Measurements from ENCODE around the gene KCNK17. TPM values are rescaled to one million over a fixed set of nuclear protein-coding genes. Genes with fewer than 3 reads are reported as not detected.

Gene KCNK17
- total RNA-seq, 1 donor from 2014 or later: not detected

GRCh38 chr6:39350723-39351505, 36.7 kb upstream of the KCNK17 start:
- no peak for TF ChIP-seq EZH2 (IDR thresholded peaks at IDR 0.05; ENCODE audit: insufficient read depth, low read length)
- no peak for TF ChIP-seq CTCF (IDR thresholded peaks at IDR 0.05; ENCODE audit: insufficient read depth, low read depth, low read length)
- H3K9ac ChIP-seq (ENCODE audit: low read length): no peak overlapping the region
- H3K4me2 ChIP-seq (ENCODE audit: low read length): no peak overlapping the region
- H3K4me3 Mint-ChIP-seq (ENCODE audit: unreplicated experiment): no peak overlapping the region
- FAIRE-seq (no peak), DNase-seq (ENCODE audit: low read depth) (no peak)
- peaks cover 23% of the 10 kb centered on the region for H3K27me3 Mint-ChIP-seq (ENCODE audit: low read depth, unreplicated experiment)
- no peak overlapping the region for H2AFZ ChIP-seq (ENCODE audit: low read depth, low read length)
- H3K4me1 ChIP-seq (ENCODE audit: insufficient read depth, low read length): no peaks in the 10 kb centered on the region
- H3K9me3 ChIP-seq (ENCODE audit: insufficient read depth, low read depth, low read length): no peaks in the 10 kb centered on the region
- H3K36me3 ChIP-seq (ENCODE audit: insufficient read depth, low read length): no peaks in the 10 kb centered on the region
- no peaks in the 10 kb centered on the region for H3K9me3 Mint-ChIP-seq (ENCODE audit: unreplicated experiment)
- no peak overlapping the region for H3K27ac ChIP-seq (ENCODE audit: low read depth, low read length)
- no peaks in the 10 kb centered on the region for H3K4me1 Mint-ChIP-seq (ENCODE audit: low read depth, unreplicated experiment)
- no peak overlapping the region for H3K27ac Mint-ChIP-seq (ENCODE audit: unreplicated experiment)
- no peak overlapping the region for H3K4me3 ChIP-seq (ENCODE audit: insufficient read depth, low read depth, low read length)
- H3K27me3 ChIP-seq (ENCODE audit: insufficient read depth, low read length): no peaks in the 10 kb centered on the region
- H4K20me1 ChIP-seq (ENCODE audit: insufficient read depth, low read length): no peaks in the 10 kb centered on the region
- H3K79me2 ChIP-seq (ENCODE audit: insufficient read depth, low read length): no peaks in the 10 kb centered on the region
- no peaks in the 10 kb centered on the region for H3K36me3 Mint-ChIP-seq (ENCODE audit: low read depth, unreplicated experiment)

GRCh38 chr6:39348740-39349139, 34.5 kb upstream of the KCNK17 start:
- Histone ChIP-seq H3K27me3 (ENCODE audit: insufficient read depth, low read length) (no peaks in the 10 kb centered on the region), H3K4me1 (ENCODE audit: insufficient read depth, low read length) (no peaks in the 10 kb centered on the region), H2AFZ (ENCODE audit: low read depth, low read length) (no peak overlapping the region), H4K20me1 (ENCODE audit: insufficient read depth, low read length) (no peaks in the 10 kb centered on the region), H3K36me3 (ENCODE audit: insufficient read depth, low read length) (no peaks in the 10 kb centered on the region), H3K4me2 (ENCODE audit: low read length) (no peak overlapping the region), H3K79me2 (ENCODE audit: insufficient read depth, low read length) (no peaks in the 10 kb centered on the region), H3K9ac (ENCODE audit: low read length) (no peak overlapping the region), H3K27ac (ENCODE audit: low read depth, low read length) (no peak overlapping the region), H3K4me3 (ENCODE audit: insufficient read depth, low read depth, low read length) (no peak overlapping the region), H3K9me3 (ENCODE audit: insufficient read depth, low read depth, low read length) (no peaks in the 10 kb centered on the region)
- no peak overlapping the region for H3K4me3 Mint-ChIP-seq (ENCODE audit: unreplicated experiment)
- peaks cover 2% of the 10 kb centered on the region for H3K9me3 Mint-ChIP-seq (ENCODE audit: unreplicated experiment)
- peaks cover 32% of the 10 kb centered on the region for H3K27me3 Mint-ChIP-seq (ENCODE audit: low read depth, unreplicated experiment)
- H3K27ac Mint-ChIP-seq (ENCODE audit: unreplicated experiment): no peak overlapping the region
- TF ChIP-seq CTCF (IDR thresholded peaks at IDR 0.05; ENCODE audit: insufficient read depth, low read depth, low read length) (no peak), EZH2 (IDR thresholded peaks at IDR 0.05; ENCODE audit: insufficient read depth, low read length) (no peak)
- FAIRE-seq (no peak), DNase-seq (ENCODE audit: low read depth) (no peak)
- no peaks in the 10 kb centered on the region for H3K4me1 Mint-ChIP-seq (ENCODE audit: low read depth, unreplicated experiment)
- no peaks in the 10 kb centered on the region for H3K36me3 Mint-ChIP-seq (ENCODE audit: low read depth, unreplicated experiment)

Data from astrocyte (in vitro differentiated cells and primary cell).